HUES6 (cell line): ENCODE data around the gene LY86.

ENCODE experiments used
- H3K27ac ChIP-seq: 2 replicates; pipeline ENCODE4 v1.7.0; 2013; ENCODE audit warnings: low read depth, mild to moderate bottlenecking, low read length, inconsistent platforms
- H3K27me3 ChIP-seq: 2 replicates; pipeline ENCODE4 v1.6.1; 2013; ENCODE audit warnings: low read length; ENCODE audit not compliant: control insufficient read depth, insufficient read depth
- H3K36me3 ChIP-seq: 2 replicates; pipeline ENCODE4 v1.6.1; 2013; ENCODE audit warnings: low read length; ENCODE audit not compliant: control insufficient read depth, insufficient read depth
- H3K4me1 ChIP-seq: 2 replicates; pipeline ENCODE4 v1.6.1; 2013; ENCODE audit warnings: low read length; ENCODE audit not compliant: control insufficient read depth, insufficient read depth
- H3K4me3 ChIP-seq: 2 replicates; pipeline ENCODE4 v1.5.1; 2013; ENCODE audit warnings: low read depth, low read length
- H3K9ac ChIP-seq: one replicate; pipeline ENCODE4 v1.6.1; 2013; ENCODE audit warnings: mild to moderate bottlenecking, low read length
- H3K9me3 ChIP-seq: 2 replicates; pipeline ENCODE4 v1.6.1; 2013; ENCODE audit warnings: low read depth, low read length; ENCODE audit not compliant: control insufficient read depth, insufficient read depth

The LY86 gene

DNA sequence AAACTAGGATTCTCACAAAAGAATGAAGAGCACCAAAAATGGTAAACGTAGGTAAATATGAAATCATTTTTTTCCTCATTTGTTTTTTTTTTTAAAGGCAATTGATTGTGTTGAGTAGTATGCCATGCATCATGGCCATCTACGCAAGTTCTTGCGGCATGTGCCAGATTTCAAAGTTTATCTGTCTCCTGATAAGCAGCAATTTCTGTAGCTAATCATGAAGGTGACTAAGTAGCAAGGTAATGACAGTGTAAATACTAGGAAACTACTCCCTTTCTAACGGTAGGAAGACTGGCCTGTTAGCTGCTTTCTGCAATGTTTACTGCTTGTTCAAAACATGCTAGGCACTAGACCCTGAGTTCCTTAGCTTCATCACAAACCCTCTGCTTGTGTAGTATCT lies 13.4 kb upstream of the LY86 start:
- H3K9ac ChIP-seq, result no peak overlapping the region
- no peaks in the 10 kb centered on the region for H3K36me3 ChIP-seq
- peaks cover 15% of the 10 kb centered on the region for H3K9me3 ChIP-seq
- no peaks in the 10 kb centered on the region for H3K27me3 ChIP-seq
- H3K4me1 ChIP-seq, result no peaks in the 10 kb centered on the region
- no peak overlapping the region for H3K27ac ChIP-seq
- H3K4me3 ChIP-seq, result no peak overlapping the region

DNA sequence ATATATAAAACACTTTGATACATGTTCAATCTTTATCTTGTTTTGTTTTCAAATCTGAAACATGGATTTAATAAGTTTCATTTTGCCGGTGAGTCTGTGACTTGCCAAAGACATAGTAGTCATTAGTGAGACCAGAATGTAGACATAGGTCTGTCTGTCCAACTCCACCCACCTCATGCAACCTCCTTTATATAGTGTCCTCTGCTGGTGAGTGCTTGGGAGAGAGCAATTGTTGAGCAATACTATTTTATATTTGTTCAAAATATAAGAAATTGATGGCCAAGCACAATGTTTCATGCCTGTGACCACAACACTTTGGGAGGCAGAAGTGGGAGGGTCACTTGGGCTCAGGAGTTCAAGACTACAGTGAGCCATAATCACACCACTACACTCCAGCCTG lies 10.8 kb upstream of the LY86 start:
- H3K4me1 ChIP-seq, result no peaks in the 10 kb centered on the region
- no peaks in the 10 kb centered on the region for H3K36me3 ChIP-seq
- H3K9ac ChIP-seq, result no peak overlapping the region
- no peak overlapping the region for H3K4me3 ChIP-seq
- H3K27ac ChIP-seq, result no peak overlapping the region
- H3K9me3 ChIP-seq, result peaks cover 15% of the 10 kb centered on the region
- no peaks in the 10 kb centered on the region for H3K27me3 ChIP-seq

DNA sequence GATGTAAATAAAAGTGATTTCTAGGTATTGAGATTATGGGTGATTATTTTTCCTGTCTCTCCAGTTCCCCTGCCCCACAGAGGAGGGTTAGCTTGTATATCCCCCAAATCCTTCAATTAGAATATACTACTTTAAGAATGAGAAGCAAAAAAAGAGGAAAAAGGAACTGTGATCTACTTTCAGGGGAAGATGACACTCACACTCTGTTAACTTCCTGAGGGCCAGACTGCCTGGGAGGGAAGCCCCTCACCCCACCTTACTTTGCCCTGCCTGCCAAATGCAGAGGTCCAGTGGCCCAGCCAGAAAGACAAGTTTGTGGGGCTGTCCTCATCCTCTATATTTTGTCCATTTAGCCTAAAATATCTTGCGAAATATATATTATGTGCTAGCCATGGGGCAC lies 9.2 kb upstream of the LY86 start:
- H3K4me1 ChIP-seq, result no peaks in the 10 kb centered on the region
- H3K9ac ChIP-seq, result no peak overlapping the region
- H3K27me3 ChIP-seq, result no peaks in the 10 kb centered on the region
- H3K4me3 ChIP-seq, result no peak overlapping the region
- H3K27ac ChIP-seq, result no peak overlapping the region
- no peaks in the 10 kb centered on the region for H3K36me3 ChIP-seq
- H3K9me3 ChIP-seq, result peaks cover 12% of the 10 kb centered on the region

DNA sequence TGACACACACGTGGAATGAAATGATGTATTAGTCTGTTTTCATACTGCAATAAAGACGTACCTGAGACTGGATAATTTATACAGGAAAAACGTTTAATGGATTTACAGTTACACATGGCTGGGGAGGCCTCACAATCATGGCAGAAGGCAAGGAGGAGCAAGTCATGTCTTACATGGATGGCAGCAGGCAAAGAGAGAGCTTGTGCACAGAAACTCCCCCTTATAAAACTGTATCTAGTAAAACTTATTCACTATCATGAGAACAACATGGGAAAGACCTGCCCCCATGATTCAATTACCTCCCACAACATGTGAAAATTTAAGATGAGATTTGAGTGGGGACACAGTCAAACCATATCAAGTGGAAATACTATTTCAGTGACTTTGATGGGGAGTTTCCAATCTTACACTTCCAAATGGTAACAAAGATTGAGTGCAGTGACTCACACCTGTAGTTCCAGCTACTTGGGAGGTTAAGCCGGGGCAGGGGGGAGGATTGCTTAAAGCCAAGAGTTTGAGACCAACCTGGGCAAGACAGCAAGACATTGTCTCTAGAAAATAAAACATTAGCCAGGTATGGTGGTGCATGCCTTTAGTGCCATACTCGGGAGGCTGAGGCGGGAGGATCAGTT lies 8.2 kb upstream of the LY86 start:
- Histone ChIP-seq H3K4me3 (no peak overlapping the region), H3K27ac (no peak overlapping the region)

DNA sequence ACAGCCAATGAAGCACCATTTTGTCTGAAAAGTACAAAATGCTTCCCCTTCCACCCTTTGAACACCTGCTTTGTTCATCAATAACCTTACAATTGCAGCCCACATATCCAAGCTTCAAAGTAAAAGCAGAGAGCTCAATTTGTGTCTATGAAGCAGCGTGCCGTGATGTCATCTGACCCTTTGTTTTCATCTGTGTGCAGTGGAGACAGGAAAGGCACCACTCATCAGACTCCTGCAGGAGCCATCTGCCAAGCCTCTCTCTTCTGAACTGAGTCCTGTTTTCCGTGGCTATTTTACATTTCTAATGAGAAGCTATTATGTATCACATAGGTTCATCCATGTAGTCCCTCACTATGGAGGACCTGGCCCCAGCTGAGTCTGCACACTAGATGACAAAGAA lies 7.5 kb upstream of the LY86 start:
- Histone ChIP-seq H3K27me3 (no peaks in the 10 kb centered on the region), H3K9me3 (peaks cover 8% of the 10 kb centered on the region), H3K4me1 (no peaks in the 10 kb centered on the region), H3K4me3 (no peak overlapping the region), H3K36me3 (no peaks in the 10 kb centered on the region), H3K9ac (no peak overlapping the region), H3K27ac (no peak overlapping the region)

More for the DNA sequence above, 8.2 kb upstream of the LY86 start:
- Histone ChIP-seq H3K4me1 (no peaks in the 10 kb centered on the region), H3K9ac (no peak overlapping the region), H3K27me3 (no peaks in the 10 kb centered on the region), H3K9me3 (peaks cover 9% of the 10 kb centered on the region), H3K36me3 (no peaks in the 10 kb centered on the region)

DNA sequence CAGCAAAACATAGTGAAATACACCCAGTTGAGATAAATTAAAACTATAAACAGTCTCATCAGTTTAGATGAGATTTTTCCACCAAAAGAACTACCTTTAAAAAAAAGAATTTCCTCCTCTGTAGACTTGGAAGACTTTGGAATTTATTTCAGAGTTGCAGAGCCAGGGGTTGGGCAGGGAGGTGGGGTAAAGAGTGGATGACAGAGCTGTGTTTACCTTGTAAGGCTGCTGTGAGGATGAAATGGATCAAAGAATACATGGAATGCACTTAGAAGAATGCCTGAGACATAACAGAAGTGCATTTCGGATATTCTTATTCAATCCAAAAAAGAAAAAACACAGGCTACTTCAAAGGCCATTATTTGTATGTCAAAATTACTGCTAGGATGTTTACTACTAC lies 6.4 kb upstream of the LY86 start:
- Histone ChIP-seq H3K36me3 (no peaks in the 10 kb centered on the region), H3K9me3 (no peaks in the 10 kb centered on the region), H3K27ac (no peak overlapping the region), H3K4me1 (no peaks in the 10 kb centered on the region), H3K9ac (no peak overlapping the region), H3K4me3 (no peak overlapping the region), H3K27me3 (no peaks in the 10 kb centered on the region)

DNA sequence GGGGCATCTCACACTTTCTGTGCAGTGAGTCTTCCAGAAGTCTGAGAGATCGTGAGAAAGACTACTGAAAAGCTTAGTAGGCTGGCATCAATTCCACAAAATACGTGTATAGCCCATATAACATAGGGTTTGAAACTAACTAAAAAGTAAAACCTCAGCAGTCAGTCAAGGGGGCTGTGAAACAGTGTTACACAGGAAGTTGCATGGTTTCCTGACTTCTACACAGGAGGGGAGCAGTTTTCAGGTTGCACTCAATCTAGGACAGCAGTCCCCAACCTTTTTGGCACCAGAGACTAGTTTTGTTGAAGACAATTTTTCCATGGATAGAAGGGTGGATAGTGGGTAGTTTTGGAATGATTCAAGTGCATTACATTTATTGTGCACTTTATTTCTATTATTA lies 4.7 kb upstream of the LY86 start:
- no peaks in the 10 kb centered on the region for H3K4me1 ChIP-seq

DNA sequence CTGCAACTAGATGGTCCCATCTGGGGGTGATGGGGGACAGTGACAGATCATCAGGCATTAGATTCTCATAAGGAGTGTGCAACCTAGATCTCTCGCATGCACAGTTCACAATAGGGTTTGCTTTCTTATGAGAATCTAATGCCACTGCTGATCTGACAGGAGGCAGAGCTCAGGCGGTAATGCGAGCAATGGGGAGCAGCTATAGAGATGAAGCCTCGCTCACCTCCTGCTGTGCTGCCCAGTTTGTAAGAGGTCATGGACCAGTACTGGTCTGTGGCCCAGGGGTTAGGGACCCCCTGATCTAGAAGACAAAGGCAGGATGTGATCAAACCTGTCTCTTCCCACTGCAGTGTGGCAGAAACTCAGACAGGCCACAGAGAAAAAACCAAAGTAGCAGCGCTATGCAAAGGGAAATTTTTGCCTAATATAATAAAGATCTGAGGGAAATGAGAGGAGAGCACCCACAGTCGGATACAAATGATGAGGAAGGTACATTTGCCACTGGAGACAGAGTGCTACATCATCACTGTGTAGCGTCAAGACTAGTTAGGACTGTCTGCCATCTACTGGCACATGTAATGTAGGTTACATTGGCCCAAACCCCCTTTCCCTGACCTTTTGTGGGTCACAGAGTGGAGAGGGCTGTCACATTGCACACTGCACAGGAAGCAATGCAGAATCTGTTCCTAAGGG lies 4.1 kb upstream of the LY86 start:
- Histone ChIP-seq H3K9me3 (no peaks in the 10 kb centered on the region), H3K4me3 (no peak overlapping the region), H3K36me3 (no peaks in the 10 kb centered on the region), H3K27me3 (no peaks in the 10 kb centered on the region), H3K27ac (no peak overlapping the region), H3K9ac (no peak overlapping the region), H3K4me1 (no peaks in the 10 kb centered on the region)

More for the DNA sequence above, 4.7 kb upstream of the LY86 start:
- no peaks in the 10 kb centered on the region for H3K36me3 ChIP-seq
- no peak overlapping the region for H3K4me3 ChIP-seq
- H3K9ac ChIP-seq, result no peak overlapping the region
- no peaks in the 10 kb centered on the region for H3K9me3 ChIP-seq
- no peak overlapping the region for H3K27ac ChIP-seq
- H3K27me3 ChIP-seq, result no peaks in the 10 kb centered on the region

DNA sequence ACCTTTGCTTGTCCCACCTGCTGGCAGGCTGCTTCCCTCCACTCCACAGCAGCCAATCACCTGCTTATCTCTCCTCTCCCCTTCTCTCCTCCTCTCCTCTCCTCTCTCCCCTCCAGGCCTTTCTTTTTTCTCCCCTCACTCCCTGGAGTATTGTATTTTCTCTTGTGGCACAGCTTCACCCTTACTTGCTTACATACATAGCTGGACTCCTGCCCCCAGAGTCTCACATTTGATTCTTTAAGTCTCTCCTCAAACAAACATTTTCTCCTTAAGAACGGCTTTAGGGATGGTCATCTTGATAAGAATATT lies 3.6 kb upstream of the LY86 start:
- no peaks in the 10 kb centered on the region for H3K36me3 ChIP-seq
- no peaks in the 10 kb centered on the region for H3K4me1 ChIP-seq
- H3K27me3 ChIP-seq, result no peaks in the 10 kb centered on the region
- H3K9me3 ChIP-seq, result no peaks in the 10 kb centered on the region
- H3K9ac ChIP-seq, result no peak overlapping the region
- H3K27ac ChIP-seq, result no peak overlapping the region
- no peak overlapping the region for H3K4me3 ChIP-seq

DNA sequence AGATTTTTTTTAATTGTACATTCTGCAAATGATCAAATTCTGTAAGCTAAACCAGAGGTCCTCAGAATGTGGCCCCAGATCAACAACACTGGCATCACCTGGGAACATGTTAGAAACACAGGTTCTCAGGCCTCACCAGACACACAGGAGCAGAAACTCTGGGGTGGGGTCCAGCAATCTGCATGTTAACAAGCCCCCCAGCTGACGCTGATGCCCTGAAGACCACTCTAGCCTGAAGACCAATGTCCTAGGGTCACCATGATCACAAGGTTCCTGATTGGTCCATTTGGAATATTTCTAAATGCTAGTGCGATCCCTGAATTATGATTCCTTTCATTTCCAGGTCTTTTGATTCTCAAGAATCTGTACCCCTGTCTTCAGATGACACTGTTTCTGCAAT lies 2.4 kb upstream of the LY86 start:
- Histone ChIP-seq H3K9ac (no peak overlapping the region), H3K4me3 (no peak overlapping the region), H3K9me3 (no peaks in the 10 kb centered on the region)

DNA sequence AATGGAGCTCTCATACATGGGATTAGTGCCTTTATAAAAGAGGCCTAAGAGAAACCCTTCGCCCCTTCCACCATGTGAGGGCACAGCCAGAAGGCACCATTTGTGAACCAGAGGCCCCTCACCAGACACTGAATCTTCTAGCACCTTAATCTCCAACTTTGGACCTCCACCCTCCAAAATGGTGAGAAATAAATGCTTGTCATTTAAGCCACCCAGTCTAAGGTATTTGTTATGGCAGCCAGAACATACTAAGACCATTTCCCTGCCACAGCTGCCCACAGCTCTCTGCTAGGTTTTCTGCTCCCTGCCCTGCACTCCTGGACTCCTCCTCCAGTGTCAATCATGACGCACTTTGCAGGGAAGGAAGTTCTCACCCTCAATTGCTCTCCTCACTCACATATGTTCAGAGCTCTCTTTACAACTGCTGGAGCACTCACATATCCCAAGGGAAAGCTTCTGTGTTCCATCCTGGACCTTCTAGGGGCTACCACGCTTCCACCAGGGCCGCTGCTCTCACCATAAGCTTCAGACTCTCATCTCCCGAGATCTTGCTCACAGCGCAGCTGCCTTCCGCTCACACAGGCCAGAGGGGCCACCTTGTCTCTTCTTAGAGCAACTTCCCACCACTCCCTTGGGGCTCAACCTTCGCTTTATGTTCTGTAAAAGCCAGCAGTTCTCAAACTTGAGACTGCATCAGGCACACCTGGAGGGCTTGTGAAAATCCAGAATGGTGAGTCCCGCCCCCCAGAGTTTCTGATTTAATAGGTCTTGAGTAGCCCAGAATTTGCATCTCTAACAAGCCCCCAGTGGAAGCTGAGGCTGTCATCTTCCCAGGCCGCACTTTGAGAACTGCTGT lies 1.6 kb upstream of the LY86 start:
- no peaks in the 10 kb centered on the region for H3K27me3 ChIP-seq
- H3K4me3 ChIP-seq, result no peak overlapping the region
- H3K36me3 ChIP-seq, result no peaks in the 10 kb centered on the region
- H3K9ac ChIP-seq, result no peak overlapping the region
- no peaks in the 10 kb centered on the region for H3K4me1 ChIP-seq
- no peaks in the 10 kb centered on the region for H3K9me3 ChIP-seq
- no peak overlapping the region for H3K27ac ChIP-seq

More for the DNA sequence above, 2.4 kb upstream of the LY86 start:
- H3K36me3 ChIP-seq, result no peaks in the 10 kb centered on the region
- no peak overlapping the region for H3K27ac ChIP-seq
- no peaks in the 10 kb centered on the region for H3K27me3 ChIP-seq
- no peaks in the 10 kb centered on the region for H3K4me1 ChIP-seq
